ENCODE results near the gene CLN3.
"Not testable (repeated sequence)": the region's sequence is repeated elsewhere in the genome, so short reads cannot be mapped to it uniquely, and the experiment has no call there.

The CLN3 gene

GRCh38 chr16:28494121-28494851 lies 2.4 kb upstream of the CLN3 start, which contains the start of gene APOBR:
TSS of gene APOBR (plus strand) at chr16:28494643. CDS start at chr16:28494682, 39 bp downstream.
- DNase-seq (ENCODE audit: low read depth) = peak; percentile 82

GRCh38 chr16:28492511-28492910 lies 637 bp upstream of the CLN3 start:
- no peak for DNase-seq (ENCODE audit: low read depth)

GRCh38 chr16:28491230-28491969 lies 474 bp downstream of the CLN3 start:
- DNase-seq (ENCODE audit: low read depth) = no peak

DNA sequence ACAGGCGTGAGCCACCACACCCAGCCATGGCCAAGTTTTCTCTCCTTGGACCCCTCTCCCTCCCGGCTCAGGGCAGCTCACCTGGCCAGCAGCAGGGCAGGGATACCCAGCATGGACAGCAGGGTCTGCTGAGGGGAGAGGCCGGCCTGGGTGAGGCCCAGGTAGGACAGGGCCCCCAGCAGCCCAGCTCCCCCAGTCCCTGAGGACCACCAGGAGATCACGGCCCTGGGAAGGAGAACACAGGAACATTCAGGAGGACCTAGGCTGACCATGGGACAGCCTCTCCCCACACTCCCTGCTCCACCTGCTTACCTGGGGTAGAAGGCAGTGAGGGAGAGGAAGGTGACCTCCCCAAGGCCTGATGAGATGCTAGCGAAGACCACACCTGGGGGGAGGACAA lies 5.6 kb downstream of the CLN3 start:
- DNase-seq (ENCODE audit: low read depth) = no peak

- DNase-seq (ENCODE audit: low read depth) = not testable (repeated sequence)
Measured at GRCh38 chr16:28483361-28483760, 8.5 kb downstream of the CLN3 start.

DNA sequence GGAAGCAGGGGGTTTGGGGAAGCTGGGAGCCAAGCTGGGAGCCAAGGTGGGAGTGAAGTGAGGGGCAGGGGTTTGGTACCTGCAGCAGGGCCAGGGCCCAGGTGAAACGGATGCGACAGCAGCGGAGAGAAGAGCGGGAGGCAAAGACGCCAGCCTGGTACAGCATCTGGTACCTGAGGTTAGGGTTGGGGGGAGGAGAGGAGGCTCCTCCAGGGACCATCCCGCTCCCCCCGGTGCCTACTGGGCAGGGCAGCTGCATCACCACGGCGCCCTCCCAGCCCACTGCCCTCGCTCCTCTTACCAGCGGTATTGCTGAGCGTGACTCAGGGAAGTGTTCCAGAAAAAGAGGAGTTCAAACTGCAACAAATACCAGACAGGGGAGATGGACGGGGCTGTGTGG lies 9.8 kb downstream of the CLN3 start:
- no peak for DNase-seq (ENCODE audit: low read depth)

DNA sequence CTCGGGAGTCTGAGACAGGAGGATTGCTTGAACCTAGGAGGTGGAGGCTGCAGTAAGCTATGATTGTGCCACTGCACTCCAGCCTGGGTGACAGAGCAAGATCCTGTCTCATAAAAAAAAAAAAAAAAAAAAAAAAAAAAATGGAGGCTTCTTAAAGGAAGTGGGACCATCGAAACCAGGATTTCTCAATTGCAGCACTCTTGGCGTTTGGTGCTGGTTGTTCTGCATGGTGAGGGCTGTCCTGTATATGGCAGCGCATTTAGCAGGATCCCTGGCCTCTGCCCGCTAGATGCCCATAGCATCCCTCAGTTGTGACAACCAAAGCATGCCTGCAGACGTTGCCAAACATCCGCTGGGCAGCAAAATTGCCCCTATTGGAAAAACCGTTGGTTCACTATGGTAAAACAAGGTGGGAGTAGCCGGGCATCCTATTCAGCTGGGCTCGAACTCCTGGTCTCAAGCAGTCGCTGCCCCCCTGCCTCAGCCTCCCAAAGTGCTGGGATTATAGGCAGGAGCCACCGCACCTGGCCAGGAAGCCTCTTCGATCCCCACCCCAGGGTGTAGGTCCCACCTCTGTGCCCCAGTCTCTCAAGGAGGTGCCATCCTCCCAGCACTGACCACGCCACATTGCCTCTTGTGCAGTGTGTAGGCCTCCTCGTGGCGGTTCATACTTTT lies 13.2 kb downstream of the CLN3 start:
- no peak for DNase-seq (ENCODE audit: low read depth)

- DNase-seq (ENCODE audit: low read depth) = no peak
Measured at GRCh38 chr16:28477311-28477920, 14.5 kb downstream of the CLN3 start.

DNA sequence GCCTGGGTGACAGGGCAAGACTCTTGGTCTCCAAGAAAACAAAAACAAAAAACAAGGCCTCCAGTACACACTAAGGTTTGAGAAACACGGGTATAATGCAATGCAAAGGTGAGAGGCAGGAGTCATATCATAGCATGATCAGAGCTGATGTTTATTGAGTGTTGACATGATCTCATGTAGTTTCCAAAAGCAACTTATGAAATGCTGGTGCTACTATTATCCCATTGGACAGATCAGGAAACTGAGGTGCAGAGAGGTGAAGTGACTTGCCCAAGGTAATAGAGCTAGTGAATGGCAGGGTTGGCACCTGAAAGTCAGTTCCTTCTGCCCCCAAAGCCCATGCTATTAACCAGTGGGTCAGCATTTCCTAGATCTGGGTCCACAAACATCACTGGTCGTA lies 16.7 kb downstream of the CLN3 start:
- DNase-seq (ENCODE audit: low read depth) = no peak

- no peak for DNase-seq (ENCODE audit: low read depth)
Measured at GRCh38 chr16:28473714-28474265, 18.1 kb downstream of the CLN3 start.

DNA sequence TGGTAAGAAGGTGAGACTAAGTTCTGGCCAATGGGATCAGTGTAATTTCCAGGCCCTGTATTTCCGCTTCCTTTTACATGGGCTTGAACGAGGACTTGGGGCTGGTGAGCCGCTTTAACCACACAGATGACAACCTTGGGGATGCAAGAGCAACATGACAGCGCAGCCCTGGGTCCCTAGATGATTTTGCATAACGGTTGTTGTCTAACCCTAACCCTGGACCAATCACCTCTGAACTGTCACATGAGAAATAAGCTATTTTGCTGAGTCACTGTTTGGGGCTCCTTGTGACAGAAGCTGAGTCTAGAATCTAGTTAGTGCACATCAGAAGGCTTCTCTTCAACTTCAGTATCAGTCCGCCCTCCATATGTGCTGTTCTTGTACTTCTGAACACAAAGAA lies 44.8 kb downstream of the CLN3 start:
- not testable (repeated sequence) for DNase-seq (ENCODE audit: low read depth)

DNA sequence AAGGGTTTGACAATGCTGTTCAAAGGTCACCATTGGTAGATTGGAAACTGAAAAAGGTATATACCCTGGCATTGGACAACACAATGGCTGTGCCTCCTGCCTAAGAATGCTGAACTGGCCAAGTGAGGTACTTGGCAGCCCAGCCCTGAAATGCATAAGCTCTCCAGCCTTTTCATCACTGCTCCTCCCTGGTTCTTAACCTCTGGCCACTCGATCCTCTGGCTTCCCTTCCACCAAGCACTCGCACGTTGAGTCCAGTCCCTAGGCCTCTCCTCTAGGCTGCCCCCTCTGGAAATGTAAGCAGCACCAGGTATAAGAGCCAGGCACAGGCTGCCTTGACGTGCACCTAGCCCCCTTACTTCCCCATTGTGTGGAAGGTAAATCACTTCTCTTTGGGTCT lies 45.5 kb downstream of the CLN3 start:
- DNase-seq (ENCODE audit: low read depth) = not testable (repeated sequence)

DNA sequence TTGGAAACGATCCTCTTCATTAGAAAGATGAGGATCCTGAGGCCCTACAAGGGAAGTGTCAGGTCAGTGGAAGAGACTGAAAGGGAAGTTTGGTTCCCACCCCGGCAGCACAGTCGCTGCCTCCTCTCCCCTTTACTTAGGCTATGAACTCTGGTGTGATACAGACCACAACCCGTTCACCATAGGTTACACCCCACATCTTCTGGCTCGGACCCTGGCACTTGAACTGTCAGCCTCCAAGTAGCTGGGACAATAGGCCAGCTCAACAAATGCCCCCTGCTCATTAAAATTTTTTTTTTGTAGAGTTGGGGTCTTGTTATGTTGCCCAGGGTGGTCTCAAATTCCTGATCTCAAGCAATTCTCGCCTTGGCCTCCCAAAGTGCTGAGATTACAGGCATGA lies 47.9 kb downstream of the CLN3 start:
- not testable (repeated sequence) for DNase-seq (ENCODE audit: low read depth)

DNA sequence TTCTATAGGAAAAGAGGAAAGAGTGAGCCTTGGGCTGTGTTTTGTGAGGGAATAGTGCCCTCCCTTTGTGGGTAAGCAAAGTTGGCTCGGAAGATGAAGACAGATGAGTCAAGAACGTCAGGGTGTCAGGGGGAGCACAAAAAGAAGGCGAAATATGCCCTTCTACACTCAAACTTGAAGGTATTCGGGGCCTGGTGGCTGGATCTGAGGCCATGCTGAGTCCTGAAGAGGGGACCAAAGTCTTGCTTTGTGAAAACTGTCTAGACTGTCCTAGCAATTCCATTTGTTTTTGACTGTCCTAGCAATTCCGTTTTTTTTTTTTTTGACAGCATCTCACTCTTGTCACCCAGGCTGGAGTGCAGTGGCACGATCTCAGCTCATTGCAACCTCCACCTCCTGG lies 53.0 kb downstream of the CLN3 start:
- not testable (repeated sequence) for DNase-seq (ENCODE audit: low read depth)

GRCh38 chr16:28435340-28435739 lies 56.5 kb downstream of the CLN3 start:
- not testable (repeated sequence) for DNase-seq (ENCODE audit: low read depth)

Data from stimulated activated CD4-positive, alpha-beta T cell treated with anti-CD3 and anti-CD28 coated beads, Interleukin-2, amount 100 ng/mL, for 4 hours (primary cell).